Activated gamma-delta T cell treated with Interleukin-2 at 50 U/mL for 16 hours (primary cell): ENCODE measurements around the gene MRM1.

Experiments
- DNase-seq: peaks from one replicate; pipeline ENCODE4 v3.0.0-alpha.2; 2020

The MRM1 gene, protein sequence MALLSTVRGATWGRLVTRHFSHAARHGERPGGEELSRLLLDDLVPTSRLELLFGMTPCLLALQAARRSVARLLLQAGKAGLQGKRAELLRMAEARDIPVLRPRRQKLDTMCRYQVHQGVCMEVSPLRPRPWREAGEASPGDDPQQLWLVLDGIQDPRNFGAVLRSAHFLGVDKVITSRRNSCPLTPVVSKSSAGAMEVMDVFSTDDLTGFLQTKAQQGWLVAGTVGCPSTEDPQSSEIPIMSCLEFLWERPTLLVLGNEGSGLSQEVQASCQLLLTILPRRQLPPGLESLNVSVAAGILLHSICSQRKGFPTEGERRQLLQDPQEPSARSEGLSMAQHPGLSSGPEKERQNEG

DNA sequence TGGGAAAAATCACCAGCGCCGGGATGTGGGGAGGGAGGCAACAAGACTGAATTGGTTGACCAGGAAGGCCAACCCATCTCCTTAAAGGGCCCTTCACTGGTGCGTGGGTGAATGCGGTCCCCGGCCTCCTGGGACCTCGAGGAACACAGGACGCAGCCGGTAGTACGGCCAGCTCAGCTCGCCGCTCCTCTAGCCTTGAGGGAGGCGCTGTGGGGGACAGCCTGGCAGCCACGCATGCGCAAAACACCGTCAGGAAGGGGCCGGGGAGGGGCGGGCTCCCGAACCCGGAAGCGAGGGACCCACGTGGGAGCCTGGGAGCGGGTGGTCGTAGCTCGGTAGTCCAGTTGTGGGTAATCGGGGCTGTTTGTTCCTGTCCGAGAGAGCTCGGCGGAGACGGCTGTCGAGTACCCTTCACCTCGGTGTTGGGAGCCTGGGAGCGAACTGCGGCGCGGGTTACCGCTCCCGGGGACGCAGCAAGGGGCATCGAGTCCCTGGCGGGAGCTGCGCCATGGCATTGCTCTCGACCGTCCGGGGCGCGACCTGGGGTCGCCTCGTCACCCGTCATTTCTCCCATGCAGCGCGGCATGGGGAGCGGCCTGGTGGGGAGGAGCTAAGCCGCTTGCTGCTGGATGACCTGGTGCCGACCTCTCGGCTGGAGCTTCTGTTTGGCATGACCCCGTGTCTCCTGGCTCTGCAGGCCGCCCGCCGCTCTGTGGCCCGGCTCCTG, at the start of gene MRM1:
Gene MRM1, plus strand, starts transcription at position 281 of the 727 bp plus-strand sequence. Its CDS starts 228 bp downstream, at position 509.
- peak; percentile 90 for DNase-seq

DNA sequence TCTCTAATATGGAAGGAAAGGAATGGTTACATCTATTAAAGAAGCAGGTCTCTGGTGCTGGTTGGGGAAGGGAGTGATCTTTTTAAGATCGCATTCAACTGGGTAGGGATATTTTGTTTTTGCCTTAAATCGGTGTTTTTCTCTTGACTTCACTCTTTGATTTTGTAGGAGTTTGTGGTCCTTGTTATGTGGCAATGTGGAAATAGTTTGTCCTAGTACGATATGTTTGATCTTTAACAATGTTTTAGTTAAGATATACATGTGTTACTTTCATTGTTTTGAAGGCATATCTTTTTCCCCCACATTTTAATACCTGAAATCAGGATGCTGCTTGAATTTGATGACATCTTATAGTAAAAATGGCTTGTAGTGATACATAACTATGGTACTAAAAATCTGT, 47.9 kb upstream of the MRM1 start:
- DNase-seq, result no peak

DNA sequence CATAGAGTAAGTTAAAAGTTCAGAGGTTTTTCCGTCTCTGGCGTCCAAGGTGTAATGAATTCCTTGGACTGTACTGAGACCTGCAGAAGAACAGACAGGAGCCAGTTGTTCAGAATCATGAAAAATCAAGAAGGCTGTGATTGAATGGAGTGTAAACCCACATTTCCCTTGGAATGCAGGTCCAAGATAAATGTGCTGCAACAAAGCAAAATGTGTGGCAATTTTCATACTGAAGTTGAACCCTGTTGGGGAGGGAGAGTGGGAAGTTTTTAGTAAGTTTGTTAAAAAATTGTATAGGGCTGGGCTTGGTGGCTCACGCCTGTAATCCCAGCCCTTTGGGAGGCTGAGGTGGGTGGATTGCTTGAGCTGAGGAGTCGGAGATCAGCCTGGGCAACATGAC, 35.3 kb upstream of the MRM1 start:
- DNase-seq, result no peak

DNA sequence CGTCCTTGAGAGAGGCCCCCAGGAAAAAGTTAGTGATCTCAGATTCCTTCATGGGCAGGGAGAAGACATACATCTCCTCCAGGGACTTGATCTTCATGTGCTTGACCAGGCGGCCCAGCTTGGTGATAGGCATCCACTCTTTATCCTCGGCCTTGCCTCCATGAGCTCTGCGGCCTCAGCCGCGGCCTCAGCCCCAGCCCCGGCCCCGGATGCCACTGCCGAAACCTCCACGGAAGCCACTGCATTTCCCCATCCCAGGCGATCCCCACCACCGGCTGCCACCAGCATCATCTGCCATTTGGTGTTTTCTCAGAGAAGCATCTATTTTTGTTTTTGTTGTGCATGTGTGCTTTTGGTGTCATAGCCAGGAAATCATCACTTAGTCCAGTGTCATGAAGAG, 26.4 kb upstream of the MRM1 start:
- no peak for DNase-seq

DNA sequence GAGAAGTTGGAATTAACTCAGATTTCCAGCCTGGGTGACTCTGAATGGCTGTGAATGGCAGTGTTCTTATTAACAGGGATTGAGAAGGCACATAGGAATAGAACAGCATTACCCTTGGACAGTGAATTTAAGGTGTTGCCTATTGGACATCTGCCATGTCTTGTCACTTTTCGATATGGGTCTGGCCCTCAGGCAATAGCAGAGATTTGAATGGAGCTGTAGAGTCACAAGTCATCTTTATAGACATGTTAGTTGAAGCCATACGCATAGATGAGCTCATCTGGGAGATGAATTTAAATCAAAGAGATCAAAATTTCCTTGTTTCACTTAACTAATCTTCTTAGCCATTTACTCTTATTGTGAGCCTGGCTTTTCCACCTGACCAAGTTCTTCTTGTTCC, 24.6 kb upstream of the MRM1 start:
- no peak for DNase-seq

DNA sequence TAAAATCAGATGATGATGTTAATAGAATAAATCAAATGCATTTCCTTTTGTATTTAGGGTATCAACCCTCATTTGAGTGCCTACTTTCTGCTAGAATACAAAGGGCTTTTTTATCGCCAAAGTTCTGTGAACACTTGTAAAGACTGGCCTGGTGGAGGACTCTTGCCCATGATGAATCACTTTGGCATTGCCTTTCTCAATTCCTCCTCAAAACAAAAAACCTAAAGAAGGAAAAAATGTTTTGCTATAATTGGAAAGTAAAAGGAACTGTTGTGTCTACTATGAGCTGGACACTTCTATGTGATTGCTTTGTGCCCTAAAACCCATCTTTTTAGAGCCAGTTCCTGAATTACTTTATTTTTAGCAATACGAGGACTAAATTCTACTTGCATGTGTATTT, 22.7 kb upstream of the MRM1 start:
- no peak for DNase-seq

DNA sequence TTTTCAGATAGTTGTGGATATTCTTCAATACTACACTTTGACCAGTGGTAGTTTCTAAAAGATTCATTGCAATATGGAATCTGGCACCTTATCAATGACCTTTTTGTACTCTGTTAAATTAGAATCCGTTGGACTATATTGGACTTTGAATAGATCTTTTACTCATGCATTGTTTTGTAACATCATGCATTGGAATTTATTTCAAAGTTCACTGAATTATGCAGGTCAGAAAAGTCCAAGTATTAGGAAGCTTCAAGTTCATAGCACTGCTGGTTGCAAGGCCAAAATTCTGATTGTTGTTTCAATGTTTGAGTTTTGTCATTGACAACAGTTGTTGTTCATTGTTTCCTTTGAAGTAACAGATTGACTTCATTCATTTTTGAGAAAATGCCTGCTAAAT, 17.6 kb upstream of the MRM1 start:
- DNase-seq, result no peak

DNA sequence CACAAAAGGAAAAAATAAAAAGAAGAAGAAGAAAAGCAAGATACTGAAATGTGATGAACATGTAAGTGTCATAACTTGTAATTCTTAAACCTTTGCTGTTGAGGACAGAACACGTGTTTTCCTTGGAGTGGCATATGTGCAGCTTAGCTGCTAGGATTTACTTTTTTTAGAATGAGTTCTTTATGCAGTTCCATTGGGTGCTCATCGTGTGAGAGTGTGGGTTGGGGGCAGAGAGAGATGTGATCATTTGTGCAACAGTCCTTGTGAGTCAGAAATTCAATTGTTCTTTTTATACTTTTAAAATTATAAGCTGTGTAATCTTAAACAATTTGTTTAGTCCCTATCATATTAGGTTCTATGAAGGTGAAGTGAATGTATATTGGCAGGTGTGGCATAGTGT, 15.2 kb upstream of the MRM1 start:
- no peak for DNase-seq

DNA sequence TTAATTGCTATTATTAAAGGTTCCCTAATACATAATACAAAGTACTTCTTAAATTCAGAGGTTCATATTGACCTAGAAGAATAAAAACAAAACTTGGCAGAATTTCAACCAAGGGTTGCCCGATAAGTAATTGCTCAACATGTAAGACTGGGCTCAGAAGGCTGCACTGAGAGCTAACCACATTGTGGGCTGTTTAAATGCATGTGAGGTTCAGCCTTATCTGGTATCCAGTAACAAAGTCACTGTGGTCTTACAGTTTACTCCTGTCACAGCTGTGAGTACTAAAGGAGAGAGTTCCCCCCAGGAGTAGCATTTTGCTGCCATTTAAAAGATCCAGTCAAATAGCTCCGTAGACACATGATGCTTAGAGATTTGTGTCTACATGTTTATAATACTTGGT, 11.3 kb upstream of the MRM1 start:
- DNase-seq, result no peak

DNA sequence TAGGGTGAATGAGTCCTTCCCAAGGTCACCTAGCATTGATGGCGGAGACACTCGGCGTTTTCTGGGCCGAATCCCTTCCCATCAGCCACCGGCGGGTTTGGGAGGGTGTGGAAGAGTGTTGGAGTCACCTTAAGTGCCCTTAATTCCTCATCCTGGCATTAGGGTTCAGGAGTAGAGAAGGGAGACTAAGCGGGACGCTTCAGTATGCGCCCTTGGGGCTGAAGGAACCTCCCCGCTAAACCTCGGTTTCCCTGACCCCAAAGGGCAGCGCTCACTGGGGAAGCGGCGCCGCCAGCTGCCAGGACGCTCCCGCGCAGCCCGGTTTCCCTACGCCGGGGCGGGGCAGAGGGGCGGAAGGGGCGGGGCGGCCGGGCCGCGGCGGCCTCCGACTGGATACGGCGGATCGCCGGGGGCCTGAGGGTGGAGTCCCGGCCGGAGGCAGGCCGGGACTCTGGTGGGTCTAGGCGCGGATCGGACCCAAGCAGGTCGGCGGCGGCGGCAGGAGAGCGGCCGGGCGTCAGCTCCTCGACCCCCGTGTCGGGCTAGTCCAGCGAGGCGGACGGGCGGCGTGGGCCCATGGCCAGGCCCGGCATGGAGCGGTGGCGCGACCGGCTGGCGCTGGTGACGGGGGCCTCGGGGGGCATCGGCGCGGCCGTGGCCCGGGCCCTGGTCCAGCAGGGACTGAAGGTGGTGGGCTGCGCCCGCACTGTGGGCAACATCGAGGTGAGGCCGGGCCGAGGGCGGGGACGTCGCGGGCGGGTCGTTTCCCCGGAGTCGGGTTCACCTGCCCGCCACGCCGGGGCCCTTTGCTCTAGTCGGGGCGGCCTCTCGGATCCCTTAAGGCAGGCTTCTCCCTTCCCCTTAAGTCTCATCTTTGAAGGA, 9.7 kb upstream of the MRM1 start, which contains the start of gene DHRS11:
Gene DHRS11, plus strand, starts transcription at position 446 of the 882 bp plus-strand sequence. Its CDS starts 131 bp downstream, at position 577.
- DNase-seq, result peak; percentile 73

DNA sequence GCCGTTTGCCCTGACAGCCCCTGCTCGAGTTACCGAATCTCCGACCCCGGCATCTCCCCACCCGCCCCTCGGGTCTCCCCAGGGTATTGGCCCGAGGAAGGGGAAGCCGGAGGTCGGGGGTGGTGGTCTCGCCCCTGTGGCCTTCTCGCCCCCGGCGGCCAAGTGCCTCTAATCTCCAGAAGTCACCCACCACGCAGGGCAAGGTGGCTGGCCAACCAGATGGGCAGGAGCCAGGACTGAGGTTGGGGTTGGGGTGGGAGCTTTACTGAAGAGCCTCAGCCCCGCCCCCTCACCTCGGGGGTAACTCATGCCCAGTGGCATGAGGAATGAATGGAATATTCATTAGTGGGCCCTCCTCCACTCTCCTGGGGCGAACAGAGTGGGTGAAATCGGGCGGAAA, 9.1 kb upstream of the MRM1 start:
- no peak for DNase-seq

DNA sequence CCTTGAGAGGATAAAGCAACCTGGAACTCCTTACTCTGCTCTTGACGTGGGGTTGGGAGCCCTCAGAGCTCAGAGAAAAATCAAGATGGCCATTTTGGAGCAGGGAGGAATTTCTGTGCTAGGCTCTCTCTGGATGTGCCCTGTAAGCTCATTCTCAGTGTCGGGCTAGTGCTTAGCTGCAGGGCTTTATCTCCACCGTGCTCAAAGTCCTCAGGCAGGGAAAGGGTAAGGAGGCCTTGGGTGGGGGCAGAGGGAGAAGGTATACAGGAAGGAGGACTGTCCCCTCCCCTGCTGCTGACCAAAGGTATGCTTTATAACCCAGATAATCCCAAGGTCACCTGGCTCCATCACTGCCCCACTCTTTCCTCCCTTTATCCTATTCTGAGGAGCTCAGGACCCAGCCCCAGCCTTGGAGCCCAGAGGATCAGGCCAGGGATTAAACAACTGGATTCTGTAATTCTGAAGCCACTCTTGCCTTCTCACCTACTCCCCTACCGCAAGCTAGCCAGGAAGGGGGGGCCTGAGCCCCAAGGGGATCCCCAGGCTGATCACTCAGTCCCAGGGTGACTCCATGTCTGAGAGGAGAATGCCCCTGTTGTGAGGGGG, 8.6 kb upstream of the MRM1 start:
- DNase-seq, result no peak

DNA sequence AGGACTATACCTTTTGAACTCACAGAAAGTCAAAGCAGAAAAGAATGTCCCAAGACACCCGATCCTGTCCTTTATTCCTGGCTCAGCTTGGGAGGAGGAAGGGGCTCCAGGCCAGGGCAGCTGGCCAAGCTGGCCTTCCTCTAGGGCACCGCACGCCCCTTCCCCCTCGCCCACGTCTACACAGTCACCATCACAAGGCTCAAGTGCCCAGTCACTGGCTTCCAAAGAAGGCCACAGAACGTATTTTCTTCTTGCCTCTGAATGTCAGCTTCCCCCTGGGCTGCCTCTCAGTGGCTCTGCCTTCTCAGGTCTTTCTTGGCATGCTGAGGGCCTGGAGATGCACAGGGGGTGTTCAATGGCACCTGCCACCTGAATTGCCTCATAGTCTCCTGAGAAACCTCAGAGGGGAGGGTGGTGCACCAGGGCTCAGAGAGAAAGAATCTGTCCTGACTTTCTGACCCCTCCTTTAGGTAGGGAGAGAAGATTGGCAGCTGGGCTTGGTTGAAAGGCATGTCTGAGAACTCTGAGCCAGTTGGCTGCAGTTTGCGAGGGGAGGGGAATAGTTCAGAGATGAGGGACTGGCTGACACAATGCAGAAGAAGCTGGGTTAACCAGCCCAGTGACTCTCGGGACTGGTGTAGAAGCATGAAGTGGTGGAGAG, 7.6 kb upstream of the MRM1 start:
- no peak for DNase-seq

DNA sequence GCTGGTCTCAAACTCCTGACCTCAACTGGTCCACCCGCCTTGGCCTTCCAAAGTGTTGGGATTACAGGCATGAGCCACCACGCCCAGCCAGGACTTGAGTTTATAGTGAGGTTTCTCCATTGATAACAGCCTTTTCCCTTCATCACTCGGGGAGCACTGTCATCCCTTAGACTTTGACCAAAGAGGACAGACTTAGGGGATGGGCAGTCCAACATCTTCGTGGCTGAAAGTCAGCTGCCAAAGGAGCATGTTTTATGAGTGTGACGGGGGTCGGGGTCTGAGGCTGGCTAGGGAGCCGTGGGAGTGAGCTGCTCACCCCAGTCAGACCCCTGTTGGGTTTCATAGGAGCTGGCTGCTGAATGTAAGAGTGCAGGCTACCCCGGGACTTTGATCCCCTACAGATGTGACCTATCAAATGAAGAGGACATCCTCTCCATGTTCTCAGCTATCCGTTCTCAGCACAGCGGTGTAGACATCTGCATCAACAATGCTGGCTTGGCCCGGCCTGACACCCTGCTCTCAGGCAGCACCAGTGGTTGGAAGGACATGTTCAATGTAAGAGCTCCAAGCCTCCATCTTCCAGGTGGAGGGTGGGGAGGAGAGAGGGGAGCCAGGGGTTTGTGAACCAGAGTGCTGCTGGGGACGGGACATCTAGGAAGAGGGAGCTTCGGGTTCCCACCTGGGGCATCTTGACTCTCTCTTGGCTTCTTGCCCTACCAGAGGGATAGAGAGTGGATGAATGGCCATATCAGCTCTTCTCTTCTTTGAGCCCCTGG, 6.6 kb upstream of the MRM1 start:
- no peak for DNase-seq

DNA sequence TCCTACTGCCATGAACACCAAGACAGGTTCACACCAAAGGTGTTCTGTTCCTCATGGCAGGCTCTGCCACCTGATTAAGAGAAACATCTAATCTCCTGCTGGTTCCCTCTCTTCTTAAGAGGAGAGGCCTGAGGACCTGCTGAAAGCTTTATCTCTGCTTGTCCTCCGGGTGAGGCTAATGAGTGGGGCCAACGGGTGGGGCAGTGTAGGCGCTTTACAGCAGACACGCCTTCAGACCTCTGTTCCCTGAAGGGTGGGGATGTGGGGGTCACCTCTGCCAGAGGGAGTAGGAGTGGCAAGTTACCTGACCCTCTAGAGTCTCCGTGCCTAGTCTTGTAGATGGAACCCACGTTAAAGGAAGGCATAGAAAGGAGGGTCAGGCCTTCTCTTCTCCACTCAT, 4.2 kb upstream of the MRM1 start:
- DNase-seq, result no peak

DNA sequence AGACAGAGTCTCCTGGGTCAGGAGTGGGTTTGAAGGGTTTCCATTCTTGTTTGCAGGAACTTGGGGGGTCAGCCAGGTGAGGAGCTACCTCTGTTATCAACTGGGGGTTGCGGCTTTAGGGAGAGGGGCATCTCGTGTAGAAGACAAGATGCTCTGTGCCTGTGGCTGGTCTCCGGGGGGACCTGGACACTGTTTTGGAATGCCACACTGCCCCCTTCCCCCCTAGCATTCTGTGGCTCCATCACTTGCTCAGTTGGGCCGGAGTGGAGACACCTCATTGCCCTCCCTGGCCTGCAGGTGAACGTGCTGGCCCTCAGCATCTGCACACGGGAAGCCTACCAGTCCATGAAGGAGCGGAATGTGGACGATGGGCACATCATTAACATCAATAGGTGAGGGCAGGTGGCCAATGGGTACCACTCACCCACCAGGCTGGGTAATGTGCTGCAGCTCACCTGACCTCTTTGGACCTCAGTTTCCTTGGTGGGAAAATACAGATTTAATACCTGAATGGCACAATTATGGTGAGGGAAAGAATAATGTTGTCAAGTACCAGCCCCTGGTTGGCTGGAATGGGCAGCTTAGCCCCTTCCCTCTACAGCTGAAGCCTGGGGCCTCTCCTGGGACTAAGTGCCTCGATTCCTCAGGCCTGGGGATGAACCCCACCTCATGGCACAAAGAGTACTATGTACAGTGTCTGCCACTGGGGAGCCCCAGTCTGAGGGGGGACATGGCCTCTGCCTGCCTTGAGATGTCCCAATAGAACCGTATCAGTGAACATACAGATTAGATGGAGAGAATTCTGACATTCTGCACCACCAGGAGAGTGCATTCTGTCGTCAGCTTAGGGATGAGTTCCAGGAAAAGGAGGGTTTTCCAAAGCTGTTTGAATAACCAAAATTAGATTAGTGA, 3.3 kb upstream of the MRM1 start:
- DNase-seq, result no peak

DNA sequence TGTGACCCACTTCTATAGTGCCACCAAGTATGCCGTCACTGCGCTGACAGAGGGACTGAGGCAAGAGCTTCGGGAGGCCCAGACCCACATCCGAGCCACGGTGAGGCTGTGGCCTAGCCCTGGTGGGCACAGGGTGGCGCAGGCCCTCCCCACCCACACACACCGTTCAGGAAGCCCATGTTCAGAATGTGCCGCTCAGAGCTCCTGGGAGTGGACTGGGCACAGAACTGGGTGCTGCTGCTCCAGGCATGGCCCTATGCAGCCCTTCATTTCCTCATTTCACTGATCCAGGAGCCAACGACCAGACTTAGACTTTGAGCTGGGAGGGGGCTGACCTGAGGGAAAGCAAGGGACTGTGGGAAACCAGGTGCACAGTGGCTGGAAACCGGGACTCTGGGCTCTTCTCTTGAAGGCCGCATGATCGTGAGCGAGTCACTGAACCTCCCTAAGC, 2.4 kb upstream of the MRM1 start:
- DNase-seq, result no peak

DNA sequence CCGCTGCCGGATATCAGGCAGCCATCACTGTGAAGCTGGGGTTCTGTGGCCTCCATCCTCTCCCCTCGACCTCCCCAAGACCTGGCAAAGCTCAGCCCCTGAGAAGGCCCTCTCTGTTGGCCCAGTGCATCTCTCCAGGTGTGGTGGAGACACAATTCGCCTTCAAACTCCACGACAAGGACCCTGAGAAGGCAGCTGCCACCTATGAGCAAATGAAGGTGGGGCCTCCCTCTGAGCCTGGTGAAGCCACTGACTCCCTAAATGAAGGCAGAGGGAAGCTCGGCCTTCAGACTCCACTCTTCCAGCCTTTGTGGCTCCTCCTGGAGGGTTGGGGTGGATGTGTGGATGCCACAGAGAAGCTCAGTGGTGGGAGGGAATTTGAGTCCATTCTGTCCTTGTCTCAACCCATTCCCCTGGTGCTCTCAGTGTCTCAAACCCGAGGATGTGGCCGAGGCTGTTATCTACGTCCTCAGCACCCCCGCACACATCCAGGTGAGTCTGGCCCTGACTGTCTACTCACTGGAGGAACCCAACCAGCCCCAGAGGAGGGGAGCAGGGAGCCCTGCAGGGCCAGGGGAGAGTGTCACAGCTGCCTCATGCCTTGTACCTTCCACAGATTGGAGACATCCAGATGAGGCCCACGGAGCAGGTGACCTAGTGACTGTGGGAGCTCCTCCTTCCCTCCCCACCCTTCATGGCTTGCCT, 1.7 kb upstream of the MRM1 start:
- DNase-seq, result no peak

DNA sequence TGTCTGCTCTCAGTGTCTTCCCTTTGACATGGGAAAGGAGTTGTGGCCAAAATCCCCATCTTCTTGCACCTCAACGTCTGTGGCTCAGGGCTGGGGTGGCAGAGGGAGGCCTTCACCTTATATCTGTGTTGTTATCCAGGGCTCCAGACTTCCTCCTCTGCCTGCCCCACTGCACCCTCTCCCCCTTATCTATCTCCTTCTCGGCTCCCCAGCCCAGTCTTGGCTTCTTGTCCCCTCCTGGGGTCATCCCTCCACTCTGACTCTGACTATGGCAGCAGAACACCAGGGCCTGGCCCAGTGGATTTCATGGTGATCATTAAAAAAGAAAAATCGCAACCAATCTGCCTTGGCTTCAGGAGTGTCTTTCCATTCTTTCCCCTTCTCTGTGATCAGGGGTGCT, 918 bp upstream of the MRM1 start:
- DNase-seq, result no peak

DNA sequence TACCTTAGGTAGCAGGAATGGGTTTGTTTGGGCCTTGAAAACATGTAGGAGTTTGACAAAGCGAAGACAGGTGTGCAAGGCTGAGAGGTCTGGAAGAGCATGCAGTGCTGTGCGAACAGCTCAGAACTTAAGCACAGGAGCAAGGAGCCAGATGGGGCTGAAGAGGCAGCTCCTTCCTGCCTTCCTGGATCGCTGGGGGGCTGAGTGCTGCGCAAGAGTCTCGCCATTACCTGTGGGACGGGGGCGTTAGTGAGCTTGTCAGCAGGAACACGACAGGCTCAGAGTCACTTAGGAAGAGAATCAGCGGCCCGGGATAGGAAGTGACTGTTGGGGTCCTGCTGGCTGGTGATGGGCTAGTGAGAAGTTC, 464 bp upstream of the MRM1 start:
- DNase-seq, result no peak
